ENCODE data around the gene CALD1.

Gene CALD1

DNA sequence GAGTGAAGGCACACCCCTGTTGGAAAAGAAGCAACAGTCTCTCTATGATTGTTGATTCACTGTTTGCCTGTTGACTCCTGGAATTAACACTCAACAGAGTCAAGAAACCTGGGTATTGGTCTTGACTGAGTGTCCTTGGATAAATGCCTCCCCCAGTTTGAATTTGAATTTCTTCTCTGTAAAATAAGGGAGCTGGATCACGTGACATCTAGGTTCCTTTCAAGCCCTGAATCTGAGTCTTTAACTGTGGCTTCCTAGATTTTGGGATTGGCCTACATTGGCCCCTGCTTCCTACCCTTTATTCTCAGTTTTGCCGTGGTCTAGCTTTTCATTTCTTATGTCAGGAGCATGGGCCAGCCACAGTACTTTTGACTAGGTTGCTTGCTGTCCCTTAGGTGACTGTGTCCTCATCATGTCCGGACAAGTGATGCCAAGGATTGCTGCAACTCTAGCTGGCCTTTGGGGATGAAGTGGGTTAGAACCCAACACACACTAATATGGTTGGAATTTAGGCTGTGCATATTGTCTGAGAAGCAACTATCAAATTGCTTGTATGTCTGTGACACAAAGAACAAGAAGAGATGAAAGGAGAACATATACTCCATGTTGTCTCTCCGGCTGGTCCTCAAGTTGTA, 35.4 kb downstream of the CALD1 start:
- H3K4me3 Mint-ChIP-seq: no peak overlapping the region
- H3K27ac Mint-ChIP-seq: no peak overlapping the region
- no peaks in the 10 kb centered on the region for H3K36me3 Mint-ChIP-seq (ENCODE audit: low read depth)
- H3K9me3 Mint-ChIP-seq: no peaks in the 10 kb centered on the region
- intact Hi-C loops (cut with micrococcal nuclease): no loop called here
- peaks cover 3% of the 10 kb centered on the region for H3K27me3 Mint-ChIP-seq
- no peaks in the 10 kb centered on the region for H3K4me1 Mint-ChIP-seq (ENCODE audit: low read depth)

DNA sequence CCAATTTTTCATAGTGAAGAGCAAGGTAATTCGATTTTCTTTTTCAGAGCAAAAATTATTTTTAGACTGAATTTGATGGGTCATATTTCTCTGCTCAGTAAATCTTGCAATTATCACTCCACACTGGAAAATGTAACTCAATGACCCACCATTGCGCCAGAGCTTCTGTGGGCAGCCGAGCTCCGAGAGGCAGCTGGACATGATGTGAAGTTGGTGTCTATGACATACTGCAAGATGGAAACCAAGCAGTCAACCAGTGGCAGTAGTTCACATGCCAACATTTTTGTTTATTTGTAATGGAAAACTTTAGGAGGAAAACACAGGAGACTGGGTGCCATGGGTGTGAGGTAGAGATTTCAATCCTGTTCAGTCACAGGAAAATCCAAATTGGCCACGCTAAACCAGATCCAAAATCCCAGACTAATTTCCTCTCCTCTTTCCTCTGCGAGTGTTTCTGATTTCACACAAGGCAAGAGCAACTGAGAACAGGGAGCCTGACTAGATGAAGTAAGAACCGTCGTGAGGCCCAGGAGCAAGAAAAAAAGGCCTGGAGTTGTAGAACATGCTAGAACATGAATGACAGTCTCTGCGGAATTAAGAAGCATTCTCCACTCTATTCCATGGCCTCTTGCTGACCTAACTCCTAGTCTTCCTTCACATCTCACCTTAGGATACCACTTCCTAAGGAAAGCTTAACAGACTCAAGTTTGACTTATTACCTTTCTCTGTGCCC, 39.3 kb downstream of the CALD1 start:
- H3K27ac Mint-ChIP-seq: no peak overlapping the region
- no peaks in the 10 kb centered on the region for H3K36me3 Mint-ChIP-seq (ENCODE audit: low read depth)
- intact Hi-C loops (cut with micrococcal nuclease): no loop called here
- no peaks in the 10 kb centered on the region for H3K9me3 Mint-ChIP-seq
- H3K4me3 Mint-ChIP-seq: no peak overlapping the region
- no peaks in the 10 kb centered on the region for H3K4me1 Mint-ChIP-seq (ENCODE audit: low read depth)
- peaks cover 2% of the 10 kb centered on the region for H3K27me3 Mint-ChIP-seq

DNA sequence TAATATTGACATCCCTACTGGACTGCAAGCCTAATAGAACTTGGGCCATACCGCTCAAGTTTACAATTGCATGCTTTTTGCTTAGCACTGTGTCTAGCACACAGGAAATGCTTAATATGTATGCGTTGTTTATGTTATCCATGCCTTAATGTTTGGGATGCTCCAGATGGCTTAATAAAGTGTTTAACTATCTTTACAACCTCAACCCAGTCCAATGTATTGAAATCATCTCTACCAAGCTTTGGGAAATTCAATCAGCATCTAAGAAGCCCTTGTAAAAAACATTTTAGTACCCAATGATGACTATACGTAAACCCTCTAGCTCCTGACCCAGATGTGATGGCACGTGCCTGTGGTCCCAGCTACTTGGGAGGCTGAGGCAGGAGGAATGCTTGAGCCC, 40.0 kb downstream of the CALD1 start:
- H3K4me3 Mint-ChIP-seq: no peak overlapping the region
- no peaks in the 10 kb centered on the region for H3K4me1 Mint-ChIP-seq (ENCODE audit: low read depth)
- no peaks in the 10 kb centered on the region for H3K9me3 Mint-ChIP-seq
- H3K27me3 Mint-ChIP-seq: no peaks in the 10 kb centered on the region
- intact Hi-C loops (cut with micrococcal nuclease): no loop called here
- H3K27ac Mint-ChIP-seq: no peak overlapping the region
- H3K36me3 Mint-ChIP-seq (ENCODE audit: low read depth): no peaks in the 10 kb centered on the region

DNA sequence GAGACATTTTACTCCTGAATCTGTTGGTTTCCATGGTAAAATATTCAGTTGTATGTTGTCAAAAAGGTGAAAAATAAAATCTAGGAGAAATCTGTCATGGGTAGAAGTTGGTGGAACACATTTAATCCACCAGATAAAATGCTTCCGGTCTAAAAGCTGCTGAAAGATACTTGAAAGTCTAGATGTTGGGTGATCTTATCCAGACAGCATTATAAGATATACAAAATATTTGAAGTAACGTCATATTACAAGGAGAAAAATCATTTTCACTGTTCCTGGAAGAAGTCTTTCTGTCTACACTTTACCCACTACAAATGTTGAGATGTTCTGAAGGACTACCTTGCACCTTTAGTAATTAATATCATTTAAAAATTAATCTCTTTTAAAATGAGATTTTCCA, 40.9 kb downstream of the CALD1 start:
- no peak overlapping the region for H3K27ac Mint-ChIP-seq
- no peak overlapping the region for H3K4me3 Mint-ChIP-seq
- no peaks in the 10 kb centered on the region for H3K36me3 Mint-ChIP-seq (ENCODE audit: low read depth)
- H3K9me3 Mint-ChIP-seq: no peaks in the 10 kb centered on the region
- no peaks in the 10 kb centered on the region for H3K4me1 Mint-ChIP-seq (ENCODE audit: low read depth)
- intact Hi-C loops (cut with micrococcal nuclease): no loop called here
- no peaks in the 10 kb centered on the region for H3K27me3 Mint-ChIP-seq

DNA sequence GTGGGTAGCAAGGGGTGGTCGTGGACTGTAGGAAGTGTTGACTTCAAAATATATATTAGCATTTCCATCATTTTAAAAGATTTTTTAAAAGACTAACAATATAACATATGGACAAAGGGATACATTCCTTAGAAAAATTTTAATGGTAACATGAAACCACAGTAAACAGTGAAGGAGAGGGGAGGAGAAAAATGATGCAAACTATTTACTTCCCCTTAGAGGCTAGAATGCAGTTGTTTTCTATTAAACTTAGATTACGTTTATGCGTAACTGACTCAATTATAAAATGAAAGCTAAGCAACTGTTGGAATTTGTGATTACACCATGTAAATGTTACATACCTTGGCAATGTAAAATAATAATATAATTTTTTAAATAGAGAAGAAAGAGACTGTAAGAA, 41.3 kb downstream of the CALD1 start:
- intact Hi-C loops (cut with micrococcal nuclease): no loop called here
- no peaks in the 10 kb centered on the region for H3K36me3 Mint-ChIP-seq (ENCODE audit: low read depth)
- H3K4me3 Mint-ChIP-seq: no peak overlapping the region
- H3K27me3 Mint-ChIP-seq: no peaks in the 10 kb centered on the region
- H3K9me3 Mint-ChIP-seq: no peaks in the 10 kb centered on the region
- H3K27ac Mint-ChIP-seq: no peak overlapping the region
- H3K4me1 Mint-ChIP-seq (ENCODE audit: low read depth): no peaks in the 10 kb centered on the region

DNA sequence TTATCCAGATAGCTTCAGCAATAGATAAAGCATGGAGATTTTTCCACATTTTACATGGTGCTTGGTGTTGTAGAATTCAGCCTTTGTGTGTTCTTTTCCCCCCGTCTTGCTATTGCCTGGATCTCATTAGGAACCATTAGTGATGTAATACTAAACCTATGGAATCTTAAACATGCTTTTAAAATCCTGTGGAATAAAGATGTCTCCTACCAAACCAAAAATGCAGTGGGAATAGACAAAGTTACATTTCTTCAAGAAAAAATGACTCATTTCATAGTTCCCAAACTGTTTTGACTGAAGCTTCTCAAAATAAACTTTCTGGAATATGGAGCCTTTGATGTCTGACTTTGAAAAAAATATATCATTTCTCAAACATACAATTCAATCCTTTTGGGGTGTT, 44.0 kb downstream of the CALD1 start:
- Mint-ChIP-seq H3K4me1 (ENCODE audit: low read depth) (no peaks in the 10 kb centered on the region), H3K9me3 (no peaks in the 10 kb centered on the region), H3K27ac (no peak overlapping the region), H3K4me3 (no peak overlapping the region), H3K36me3 (ENCODE audit: low read depth) (no peaks in the 10 kb centered on the region), H3K27me3 (no peaks in the 10 kb centered on the region)
- intact Hi-C loops (cut with micrococcal nuclease): no loop called here

DNA sequence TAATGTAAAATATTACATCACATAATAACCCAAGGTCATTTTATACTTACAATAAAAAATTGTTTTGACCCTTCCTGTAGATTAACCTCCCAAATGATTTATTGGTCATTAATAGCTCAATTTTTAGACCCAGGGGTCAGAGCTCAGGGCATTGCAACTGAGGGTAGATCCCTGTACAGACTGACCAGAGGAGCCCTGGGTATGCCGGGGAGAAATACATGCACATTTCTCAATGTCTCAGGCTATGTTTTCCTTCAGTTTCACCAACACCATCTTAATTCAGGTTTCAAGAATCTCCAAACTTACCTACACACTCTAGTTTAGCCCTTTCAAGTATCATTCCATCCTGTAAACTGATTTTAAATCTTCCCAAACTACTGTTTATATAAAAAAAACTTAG, 46.2 kb downstream of the CALD1 start:
- Mint-ChIP-seq H3K36me3 (ENCODE audit: low read depth) (no peaks in the 10 kb centered on the region), H3K27ac (no peak overlapping the region), H3K4me3 (no peak overlapping the region), H3K9me3 (no peaks in the 10 kb centered on the region), H3K27me3 (no peaks in the 10 kb centered on the region), H3K4me1 (ENCODE audit: low read depth) (no peaks in the 10 kb centered on the region)
- intact Hi-C loops (cut with micrococcal nuclease): no loop called here

DNA sequence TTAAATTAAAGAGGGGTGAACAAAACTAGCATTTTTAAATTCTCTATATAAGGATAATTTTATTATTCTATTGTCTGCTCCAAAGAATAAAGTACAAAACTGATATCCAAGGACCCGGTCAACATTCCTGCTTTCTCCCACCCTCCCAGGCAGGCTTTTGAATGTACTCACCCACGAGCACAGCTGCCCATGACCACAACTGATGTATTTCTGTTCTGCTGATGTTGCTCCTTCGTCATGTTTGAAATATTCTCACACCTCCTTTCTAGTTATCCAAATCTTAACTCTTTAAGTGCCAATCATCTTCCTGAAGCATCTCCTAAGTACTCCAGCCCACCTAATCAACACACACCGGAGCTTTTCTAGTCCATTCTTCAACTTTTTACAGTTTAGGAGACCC, 46.7 kb downstream of the CALD1 start:
- Mint-ChIP-seq H3K9me3 (no peaks in the 10 kb centered on the region), H3K4me1 (ENCODE audit: low read depth) (no peaks in the 10 kb centered on the region)

DNA sequence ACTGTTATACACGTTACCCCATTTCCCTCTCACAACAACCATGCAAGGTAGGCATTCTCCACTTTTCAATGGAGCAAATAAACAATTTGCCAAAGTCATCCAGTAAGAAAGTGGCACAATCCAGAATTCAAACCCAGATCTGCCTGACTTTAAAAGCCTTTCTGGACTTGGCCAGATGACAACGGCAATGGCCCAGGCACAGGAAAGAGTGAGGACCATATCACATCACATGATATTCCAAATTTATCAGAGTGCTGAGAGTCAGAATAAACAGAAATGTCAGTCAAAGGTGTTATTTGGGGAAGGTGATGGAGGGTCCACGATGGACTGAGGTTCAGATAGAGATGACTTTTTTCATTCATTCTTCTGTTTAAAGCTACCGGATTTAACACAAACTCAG, 48.0 kb downstream of the CALD1 start:
- Mint-ChIP-seq H3K9me3 (no peaks in the 10 kb centered on the region), H3K4me1 (ENCODE audit: low read depth) (no peaks in the 10 kb centered on the region), H3K27me3 (no peaks in the 10 kb centered on the region), H3K4me3 (no peak overlapping the region), H3K36me3 (ENCODE audit: low read depth) (no peaks in the 10 kb centered on the region), H3K27ac (no peak overlapping the region)
- intact Hi-C loops (cut with micrococcal nuclease): no loop called here

More for the DNA sequence above, 46.7 kb downstream of the CALD1 start:
- Mint-ChIP-seq H3K27ac (no peak overlapping the region), H3K36me3 (ENCODE audit: low read depth) (no peaks in the 10 kb centered on the region), H3K27me3 (no peaks in the 10 kb centered on the region), H3K4me3 (no peak overlapping the region)
- intact Hi-C loops (cut with micrococcal nuclease): no loop called here

DNA sequence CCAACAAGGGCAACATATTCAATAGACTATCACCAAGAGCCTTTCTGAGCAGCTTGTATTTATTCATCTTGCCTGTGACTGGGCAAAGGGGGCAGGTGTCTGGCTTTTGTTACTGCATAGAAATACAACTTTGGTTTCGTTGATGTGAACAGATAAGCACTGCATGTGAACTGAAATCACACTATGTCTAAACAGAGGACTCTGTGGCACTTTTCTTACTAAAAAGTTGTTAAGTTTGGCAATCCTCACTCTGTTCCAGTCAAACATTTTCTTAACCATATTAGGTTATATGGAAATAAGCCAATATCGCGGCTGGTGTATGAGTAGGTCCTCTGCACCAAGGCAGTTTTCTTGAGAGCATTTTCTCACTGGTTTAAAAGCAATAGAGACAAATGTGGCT, 48.5 kb downstream of the CALD1 start:
- H3K4me3 Mint-ChIP-seq: no peak overlapping the region
- no peak overlapping the region for H3K27ac Mint-ChIP-seq
- H3K9me3 Mint-ChIP-seq: no peaks in the 10 kb centered on the region

DNA sequence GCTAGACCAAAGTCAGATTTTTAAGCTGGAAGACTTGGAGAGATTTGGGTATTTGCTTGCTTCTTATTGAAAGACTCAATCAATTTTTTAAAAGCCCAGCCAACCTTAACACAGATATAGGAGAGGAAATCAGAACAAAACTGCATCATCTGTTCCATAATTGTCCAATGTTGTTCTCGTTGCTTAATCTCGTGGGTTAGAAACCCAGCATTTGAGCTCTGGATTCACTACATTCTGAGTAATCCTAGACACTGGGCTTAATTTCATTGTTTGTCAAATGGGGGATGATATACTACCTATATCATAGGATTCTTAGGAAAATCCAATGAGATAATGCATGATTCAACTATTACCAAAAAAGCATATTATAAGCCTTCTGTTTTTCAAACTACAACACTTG, 48.9 kb downstream of the CALD1 start:
- H3K27me3 Mint-ChIP-seq: no peaks in the 10 kb centered on the region
- no peak overlapping the region for H3K4me3 Mint-ChIP-seq
- no peaks in the 10 kb centered on the region for H3K4me1 Mint-ChIP-seq (ENCODE audit: low read depth)
- no peaks in the 10 kb centered on the region for H3K36me3 Mint-ChIP-seq (ENCODE audit: low read depth)
- H3K27ac Mint-ChIP-seq: no peak overlapping the region
- H3K9me3 Mint-ChIP-seq: no peaks in the 10 kb centered on the region
- intact Hi-C loops (cut with micrococcal nuclease): no loop called here

More for the DNA sequence above, 48.5 kb downstream of the CALD1 start:
- intact Hi-C loops (cut with micrococcal nuclease): no loop called here
- no peaks in the 10 kb centered on the region for H3K27me3 Mint-ChIP-seq
- no peaks in the 10 kb centered on the region for H3K36me3 Mint-ChIP-seq (ENCODE audit: low read depth)
- no peaks in the 10 kb centered on the region for H3K4me1 Mint-ChIP-seq (ENCODE audit: low read depth)

DNA sequence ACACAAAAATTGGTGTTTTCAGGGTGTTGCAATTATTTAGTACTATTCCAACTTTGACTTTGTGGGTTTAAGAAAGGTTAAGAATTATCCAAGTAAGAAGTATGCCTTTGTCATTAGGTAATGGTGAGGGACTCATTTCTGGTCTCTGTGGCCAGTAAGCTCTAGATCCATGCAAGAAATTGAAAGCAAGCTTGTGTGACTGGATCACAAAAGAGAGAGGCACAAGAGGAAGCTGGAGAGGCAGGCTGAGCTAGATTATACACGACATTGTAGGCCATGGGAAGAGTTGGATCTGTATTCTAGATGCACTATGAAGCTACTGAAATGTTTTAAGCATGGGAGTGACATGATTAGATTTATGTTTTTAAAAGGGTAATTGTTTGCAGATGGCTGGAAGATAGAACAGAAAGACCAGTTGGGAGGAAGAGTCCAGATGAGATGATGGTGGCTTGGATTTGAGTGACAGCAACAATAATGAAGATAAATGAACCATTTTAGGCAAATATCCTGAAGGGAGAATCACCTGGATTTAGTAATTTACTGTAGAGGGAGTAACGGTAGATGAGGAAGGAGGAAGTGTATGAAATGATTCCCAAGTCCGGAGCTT, 50.0 kb downstream of the CALD1 start:
- Mint-ChIP-seq H3K4me3 (no peak overlapping the region), H3K9me3 (no peaks in the 10 kb centered on the region), H3K27me3 (no peaks in the 10 kb centered on the region), H3K27ac (no peak overlapping the region), H3K4me1 (ENCODE audit: low read depth) (no peaks in the 10 kb centered on the region), H3K36me3 (ENCODE audit: low read depth) (no peaks in the 10 kb centered on the region)
- intact Hi-C loops (cut with micrococcal nuclease): no loop called here

DNA sequence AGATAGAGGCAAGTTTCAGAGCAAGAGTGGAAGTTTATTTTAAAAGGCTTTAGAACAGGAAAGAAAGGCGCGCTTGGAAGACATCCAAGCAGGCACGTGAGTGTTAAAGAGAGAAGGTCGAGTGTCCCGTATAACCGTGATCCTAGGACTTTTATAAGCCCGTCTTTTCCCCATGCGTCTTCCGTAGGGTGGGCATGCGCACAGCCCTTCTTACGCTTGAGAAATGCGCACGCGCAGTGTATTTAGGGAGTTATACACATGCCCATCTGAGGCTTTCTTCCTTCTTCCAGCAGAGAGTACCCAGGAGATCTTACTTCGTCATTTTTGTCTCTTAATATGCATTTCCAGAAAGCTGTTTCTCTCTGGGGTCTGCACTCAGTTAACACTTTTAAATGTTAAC, 52.4 kb downstream of the CALD1 start:
- Mint-ChIP-seq H3K27me3 (no peaks in the 10 kb centered on the region), H3K36me3 (ENCODE audit: low read depth) (no peaks in the 10 kb centered on the region), H3K4me1 (ENCODE audit: low read depth) (no peaks in the 10 kb centered on the region), H3K27ac (no peak overlapping the region), H3K4me3 (no peak overlapping the region), H3K9me3 (no peaks in the 10 kb centered on the region)
- intact Hi-C loops (cut with micrococcal nuclease): no loop called here

DNA sequence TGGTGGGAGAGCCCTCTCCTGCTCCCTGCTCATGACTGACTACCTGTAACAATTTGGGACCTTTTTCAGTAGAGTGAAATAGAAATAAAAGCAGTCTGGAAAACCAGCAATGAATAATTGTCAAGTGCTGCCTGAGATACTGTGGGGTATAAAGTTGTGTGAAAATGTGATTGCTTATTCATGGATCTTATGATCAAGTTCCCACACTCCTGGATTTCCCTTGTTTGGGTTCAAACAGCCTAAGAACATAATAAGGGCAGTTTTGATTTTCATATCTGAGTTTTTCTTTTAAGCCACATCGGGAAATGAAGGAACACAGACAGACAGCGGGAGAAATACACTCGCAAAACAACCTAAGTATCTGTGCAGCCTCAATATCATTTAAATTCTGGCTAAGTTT, 52.9 kb downstream of the CALD1 start:
- intact Hi-C loops (cut with micrococcal nuclease): no loop called here
- no peak overlapping the region for H3K27ac Mint-ChIP-seq
- no peaks in the 10 kb centered on the region for H3K9me3 Mint-ChIP-seq
- no peaks in the 10 kb centered on the region for H3K36me3 Mint-ChIP-seq (ENCODE audit: low read depth)
- H3K4me1 Mint-ChIP-seq (ENCODE audit: low read depth): no peaks in the 10 kb centered on the region
- no peaks in the 10 kb centered on the region for H3K27me3 Mint-ChIP-seq
- H3K4me3 Mint-ChIP-seq: no peak overlapping the region

Data from dendritic cell treated with granulocyte-macrophage colony-stimulating factor and Interleukin-4, amounts not matched to agents 40 ng/mL and 50 ng/mL, for 4 days (primary cell).